Fibroblast of pulmonary artery (primary cell): ENCODE data around the gene GPR52.

Source experiments
- DNase-seq: peaks from one replicate; pipeline ENCODE4 v3.0.0-alpha.2; 2010; ENCODE audit warnings: low read depth
- H3K4me3 ChIP-seq: replicated peaks from 2 replicates; pipeline ENCODE4 v1.5.1; 2011; ENCODE audit warnings: low read depth, mild to moderate bottlenecking, control low read depth, low read length, moderate library complexity
- CTCF ChIP-seq: IDR thresholded peaks from 2 replicates; pipeline ENCODE4 v1.5.1; 2011; ENCODE audit warnings: mild to moderate bottlenecking, control low read depth, low read length, inconsistent platforms; ENCODE audit errors: missing control alignments

Gene GPR52

GRCh38 chr1:174480324-174480723 is 32.6 kb downstream of the GPR52 start:
- TF ChIP-seq CTCF = no peak
- no peak for DNase-seq
- H3K4me3 ChIP-seq = no peak overlapping the region

- no peak for TF ChIP-seq CTCF
- no peak overlapping the region for H3K4me3 ChIP-seq
- DNase-seq = no peak
Measured at GRCh38 chr1:174491606-174492005, 43.8 kb downstream of the GPR52 start.

GRCh38 chr1:174497478-174497877 is 49.7 kb downstream of the GPR52 start:
- no peak for DNase-seq
- no peak for TF ChIP-seq CTCF
- H3K4me3 ChIP-seq = no peak overlapping the region
